Fibroblast of the conjunctiva (primary cell): Measurements from ENCODE around the gene TALDO1.
"Not testable (repeated sequence)": the region's sequence is repeated elsewhere in the genome, so short reads cannot be mapped to it uniquely, and the experiment has no call there.

Experiments
- DNase-seq: peaks from one replicate; pipeline ENCODE4 v3.0.0-alpha.2; 2010; ENCODE audit warnings: low read depth

The TALDO1 gene

GRCh38 chr11:737366-737765 lies 9.9 kb upstream of the TALDO1 start:
- no peak for DNase-seq

GRCh38 chr11:737899-738298 lies 9.4 kb upstream of the TALDO1 start:
- not testable (repeated sequence) for DNase-seq

GRCh38 chr11:742156-742546 lies 5.1 kb upstream of the TALDO1 start:
- DNase-seq: no peak

GRCh38 chr11:742571-743201 lies 4.6 kb upstream of the TALDO1 start:
- no peak for DNase-seq

- DNase-seq: no peak
These were observed 1.8 kb upstream of the TALDO1 start for GRCh38 chr11:745428-745827.

GRCh38 chr11:746289-747157 lies 741 bp upstream of the TALDO1 start:
- DNase-seq: no peak

GRCh38 chr11:748007-748359 lies 719 bp downstream of the TALDO1 start:
- no peak for DNase-seq

- no peak for DNase-seq
These were observed 2.5 kb downstream of the TALDO1 start for GRCh38 chr11:749731-750130.

GRCh38 chr11:760236-760635 lies 13.0 kb downstream of the TALDO1 start:
- DNase-seq: no peak

- DNase-seq: no peak
These were observed 14.4 kb downstream of the TALDO1 start for GRCh38 chr11:761526-762108.

- peak; percentile 39 for DNase-seq
These were observed 15.3 kb downstream of the TALDO1 start for GRCh38 chr11:762421-763072.

- no peak for DNase-seq
These were observed 15.8 kb downstream of the TALDO1 start for GRCh38 chr11:763073-763463.

GRCh38 chr11:763549-764321 lies 16.5 kb downstream of the TALDO1 start:
- DNase-seq: no peak

GRCh38 chr11:764322-765024 lies 17.2 kb downstream of the TALDO1 start:
- DNase-seq: no peak

GRCh38 chr11:765025-765801 lies 17.9 kb downstream of the TALDO1 start:
- DNase-seq: peak; percentile 36

GRCh38 chr11:765802-766091 lies 18.5 kb downstream of the TALDO1 start:
- DNase-seq: no peak

GRCh38 chr11:766106-766935 lies 19.1 kb downstream of the TALDO1 start:
- DNase-seq: no peak

- DNase-seq: no peak
These were observed 19.6 kb downstream of the TALDO1 start for GRCh38 chr11:766936-767210.

GRCh38 chr11:767238-767637 lies 20.0 kb downstream of the TALDO1 start:
- no peak for DNase-seq
